Measurements from ENCODE around the gene DLG1. TPM values are rescaled to one million over a fixed set of nuclear protein-coding genes. Genes with fewer than 3 reads are reported as not detected.

Gene DLG1
- total RNA-seq, 4 donors from 2014 or later: 71.4 to 90.4 (median 80.9) TPM

- Histone ChIP-seq H3K4me1 (peaks cover 0 to 11% (median 0%) of the 10 kb centered on the region in 3 donors), H3K9me3 (no peaks in the 10 kb centered on the region), H3K27me3 (no peaks in the 10 kb centered on the region), H3K4me3 (no peak overlapping the region), H3K36me3 (no peaks in the 10 kb centered on the region), H3K27ac (no peak overlapping the region)
- peak; percentile 48 for ATAC-seq
- WGBS, 2 donors (ENCODE audit: low coverage in 1 of 2): 23 to 58% methylated on average over 4 to 6 of the region's 6 CpGs
- TF ChIP-seq POLR2A (IDR thresholded peaks at IDR 0.05) (no peak), EP300 (IDR thresholded peaks at IDR 0.05) (no peak), POLR2AphosphoS5 (IDR thresholded peaks at IDR 0.05) (no peak), CTCF (IDR thresholded peaks at IDR 0.05) (no peak)
Measured at GRCh38 chr3:197181741-197182140, 116.7 kb downstream of the DLG1 start.

DNA sequence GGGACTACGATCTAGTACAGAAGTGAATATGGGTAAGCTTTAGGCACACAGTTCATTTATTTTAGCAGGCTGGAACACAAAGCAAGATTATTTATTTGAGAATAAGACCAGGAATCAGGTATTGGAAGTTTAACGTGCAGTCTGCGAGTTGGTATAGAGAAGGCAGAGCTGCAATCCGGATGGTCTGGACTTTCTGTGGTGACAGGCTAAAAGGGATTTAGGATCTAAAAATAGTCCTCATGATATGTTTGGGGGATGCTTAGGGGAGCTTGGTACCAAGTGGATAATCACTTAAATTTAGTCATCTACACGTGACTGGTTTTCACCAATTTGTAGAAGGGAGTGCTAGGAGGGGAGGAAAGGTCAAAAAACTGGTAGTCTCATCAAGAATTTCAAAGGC lies 119.4 kb downstream of the DLG1 start:
- TF ChIP-seq POLR2AphosphoS5 (IDR thresholded peaks at IDR 0.05) (no peak), CTCF (IDR thresholded peaks at IDR 0.05) (no peak), POLR2A (IDR thresholded peaks at IDR 0.05) (no peak), EP300 (IDR thresholded peaks at IDR 0.05) (no peak)
- Histone ChIP-seq H3K27me3 (no peaks in the 10 kb centered on the region), H3K9me3 (no peaks in the 10 kb centered on the region), H3K4me3 (no peak overlapping the region), H3K4me1 (peaks cover 0 to 24% (median 0%) of the 10 kb centered on the region in 3 donors), H3K36me3 (no peaks in the 10 kb centered on the region), H3K27ac (no peak overlapping the region)
- WGBS, 2 donors (ENCODE audit: low coverage in 1 of 2): 89 to 95% methylated on average over 5 of the region's 5 CpGs
- no peak for ATAC-seq

- Histone ChIP-seq H3K36me3 (no peaks in the 10 kb centered on the region), H3K9me3 (no peaks in the 10 kb centered on the region), H3K4me1 (peaks cover 0 to 27% (median 0%) of the 10 kb centered on the region in 3 donors), H3K27me3 (no peaks in the 10 kb centered on the region), H3K27ac (no peak overlapping the region), H3K4me3 (no peak overlapping the region)
- TF ChIP-seq CTCF (IDR thresholded peaks at IDR 0.05) (no peak), POLR2AphosphoS5 (IDR thresholded peaks at IDR 0.05) (no peak), POLR2A (IDR thresholded peaks at IDR 0.05) (no peak), EP300 (IDR thresholded peaks at IDR 0.05) (no peak)
- no peak for ATAC-seq
- WGBS, 2 donors (ENCODE audit: low coverage in 1 of 2): 47 to 49% methylated on average over 3 of the region's 3 CpGs
Measured at GRCh38 chr3:197175503-197175902, 122.9 kb downstream of the DLG1 start.

DNA sequence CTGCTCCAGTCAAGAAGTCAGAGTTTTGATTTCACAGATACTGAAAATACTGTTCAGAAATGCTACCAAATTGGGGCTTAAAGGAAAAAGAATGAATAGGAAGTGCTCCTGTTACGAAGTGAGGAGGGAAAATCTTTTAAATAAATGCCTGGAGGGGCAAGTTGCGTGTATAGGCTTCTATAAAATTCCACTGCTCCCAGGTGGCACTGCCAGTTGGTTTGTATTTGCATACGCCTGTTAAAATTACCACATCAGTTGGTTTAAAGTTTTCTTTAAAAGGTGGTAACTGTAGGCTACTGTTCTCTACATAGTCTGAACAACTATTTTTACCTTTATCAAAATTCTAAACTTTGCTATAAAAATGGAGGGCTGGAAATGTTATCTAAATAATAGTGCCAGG lies 123.5 kb downstream of the DLG1 start:
- no peak overlapping the region for H3K4me3 ChIP-seq
- no peak for ATAC-seq
- WGBS, 2 donors (ENCODE audit: low coverage in 1 of 2): 79 to 80% methylated on average over 3 of the region's 3 CpGs

More for the DNA sequence above, 123.5 kb downstream of the DLG1 start:
- no peaks in the 10 kb centered on the region for H3K27me3 ChIP-seq
- TF ChIP-seq POLR2AphosphoS5 (IDR thresholded peaks at IDR 0.05) (no peak), POLR2A (IDR thresholded peaks at IDR 0.05) (no peak), EP300 (IDR thresholded peaks at IDR 0.05) (no peak), CTCF (IDR thresholded peaks at IDR 0.05) (no peak)
- no peak overlapping the region for H3K27ac ChIP-seq
- no peaks in the 10 kb centered on the region for H3K9me3 ChIP-seq
- no peaks in the 10 kb centered on the region for H3K36me3 ChIP-seq
- H3K4me1 ChIP-seq: peaks cover 0 to 30% (median 0%) of the 10 kb centered on the region in 3 donors
